IPS DF 4.7 (cell line): Measurements from ENCODE around the gene DCAF8L2.
"Not testable (repeated sequence)": the region's sequence is repeated elsewhere in the genome, so short reads cannot be mapped to it uniquely, and the experiment has no call there.

ENCODE experiments used
- DNase-seq: peaks from one replicate; pipeline ENCODE4 v3.0.0-alpha.2; 2013; ENCODE audit warnings: low spot score; ENCODE audit errors: extremely low read depth

DCAF8L2 gene

GRCh38 chrX:27590044-27590443, at the start of gene DCAF8L2:
DCAF8L2 (plus strand) TSS chrX:27590344; CDS start chrX:27746896, 156,552 bp downstream.
- no peak for DNase-seq

- DNase-seq: not testable (repeated sequence)
These were observed 49.0 kb upstream of the DCAF8L2 start for GRCh38 chrX:27541161-27541560.

GRCh38 chrX:27548624-27549023, 41.5 kb upstream of the DCAF8L2 start:
- no peak for DNase-seq

- DNase-seq: no peak
These were observed 40.5 kb upstream of the DCAF8L2 start for GRCh38 chrX:27549688-27550087.

- no peak for DNase-seq
These were observed 34.6 kb upstream of the DCAF8L2 start for GRCh38 chrX:27555514-27555913.

GRCh38 chrX:27565992-27566391, 24.2 kb upstream of the DCAF8L2 start:
- DNase-seq: no peak

GRCh38 chrX:27571164-27571563, 19.0 kb upstream of the DCAF8L2 start:
- DNase-seq: no peak

GRCh38 chrX:27575565-27575964, 14.6 kb upstream of the DCAF8L2 start:
- no peak for DNase-seq

GRCh38 chrX:27583976-27584375, 6.2 kb upstream of the DCAF8L2 start:
- no peak for DNase-seq

- DNase-seq: no peak
These were observed 1.8 kb downstream of the DCAF8L2 start for GRCh38 chrX:27591938-27592337.

- no peak for DNase-seq
These were observed 7.4 kb downstream of the DCAF8L2 start for GRCh38 chrX:27597508-27597907.

GRCh38 chrX:27598312-27598711, 8.2 kb downstream of the DCAF8L2 start:
- DNase-seq: no peak

GRCh38 chrX:27599928-27600327, 9.8 kb downstream of the DCAF8L2 start:
- DNase-seq: no peak

GRCh38 chrX:27600686-27601085, 10.5 kb downstream of the DCAF8L2 start:
- no peak for DNase-seq

GRCh38 chrX:27608671-27609070, 18.5 kb downstream of the DCAF8L2 start:
- no peak for DNase-seq

GRCh38 chrX:27619459-27619858, 29.3 kb downstream of the DCAF8L2 start:
- DNase-seq: no peak

GRCh38 chrX:27619975-27620374, 29.8 kb downstream of the DCAF8L2 start:
- DNase-seq: no peak

- no peak for DNase-seq
These were observed 32.7 kb downstream of the DCAF8L2 start for GRCh38 chrX:27622883-27623282.

GRCh38 chrX:27626066-27626465, 35.9 kb downstream of the DCAF8L2 start:
- no peak for DNase-seq

GRCh38 chrX:27633328-27633727, 43.2 kb downstream of the DCAF8L2 start:
- no peak for DNase-seq

GRCh38 chrX:27656581-27656980, 66.4 kb downstream of the DCAF8L2 start:
- no peak for DNase-seq

- no peak for DNase-seq
These were observed 70.7 kb downstream of the DCAF8L2 start for GRCh38 chrX:27660878-27661277.

- no peak for DNase-seq
These were observed 81.1 kb downstream of the DCAF8L2 start for GRCh38 chrX:27671234-27671633.

- no peak for DNase-seq
These were observed 84.3 kb downstream of the DCAF8L2 start for GRCh38 chrX:27674491-27674890.
